ENCODE measurements around the gene THAP7.

DNA sequence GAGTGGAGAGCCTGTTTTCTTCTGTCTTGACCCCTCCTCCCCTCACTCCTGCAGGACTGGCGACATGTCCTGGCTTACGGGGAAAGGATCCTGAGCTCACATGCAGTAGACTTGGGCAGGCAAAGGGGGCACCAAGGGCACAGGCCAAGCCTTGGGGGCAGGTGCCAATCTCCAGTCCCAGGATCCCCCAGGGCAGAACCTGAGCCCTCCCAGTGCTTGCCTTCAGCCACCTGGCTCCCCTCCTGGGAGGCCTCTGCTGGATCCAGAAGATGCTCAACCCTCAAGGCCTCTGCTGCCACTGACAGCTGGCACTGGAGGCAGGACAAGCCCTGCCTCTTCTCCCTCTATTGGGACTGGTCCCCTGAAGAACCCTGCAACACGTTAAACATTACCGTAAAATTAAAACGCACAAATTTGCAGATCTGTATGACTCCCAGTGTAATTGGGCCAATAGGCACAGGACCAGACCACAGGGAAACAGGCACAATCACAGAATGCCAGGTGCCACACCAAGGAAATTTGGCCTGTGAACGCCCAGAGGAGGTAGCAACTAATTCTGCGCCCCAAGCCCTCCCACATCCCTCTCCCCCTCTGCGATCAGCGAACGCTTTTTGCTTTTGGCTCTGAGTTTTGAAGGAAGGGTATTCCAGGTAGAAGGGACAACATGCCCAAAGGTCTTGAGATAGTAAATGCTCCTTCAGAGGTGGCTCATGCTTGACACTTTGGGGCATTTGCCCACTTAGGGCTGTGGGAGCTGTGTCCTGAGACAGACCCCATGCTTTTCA, 20.8 kb downstream of the THAP7 start:
- TF ChIP-seq POLR2AphosphoS5 (IDR thresholded peaks at IDR 0.05; ENCODE audit: low read depth, low read length), result no peak
- TF ChIP-seq SIN3A (IDR thresholded peaks at IDR 0.05; ENCODE audit: borderline replicate concordance, insufficient read depth, low read length), result no peak
- no peak for TF ChIP-seq TAF1 (IDR thresholded peaks at IDR 0.05; ENCODE audit: borderline replicate concordance, insufficient read depth, low read length)
- TF ChIP-seq, protein P1, sequence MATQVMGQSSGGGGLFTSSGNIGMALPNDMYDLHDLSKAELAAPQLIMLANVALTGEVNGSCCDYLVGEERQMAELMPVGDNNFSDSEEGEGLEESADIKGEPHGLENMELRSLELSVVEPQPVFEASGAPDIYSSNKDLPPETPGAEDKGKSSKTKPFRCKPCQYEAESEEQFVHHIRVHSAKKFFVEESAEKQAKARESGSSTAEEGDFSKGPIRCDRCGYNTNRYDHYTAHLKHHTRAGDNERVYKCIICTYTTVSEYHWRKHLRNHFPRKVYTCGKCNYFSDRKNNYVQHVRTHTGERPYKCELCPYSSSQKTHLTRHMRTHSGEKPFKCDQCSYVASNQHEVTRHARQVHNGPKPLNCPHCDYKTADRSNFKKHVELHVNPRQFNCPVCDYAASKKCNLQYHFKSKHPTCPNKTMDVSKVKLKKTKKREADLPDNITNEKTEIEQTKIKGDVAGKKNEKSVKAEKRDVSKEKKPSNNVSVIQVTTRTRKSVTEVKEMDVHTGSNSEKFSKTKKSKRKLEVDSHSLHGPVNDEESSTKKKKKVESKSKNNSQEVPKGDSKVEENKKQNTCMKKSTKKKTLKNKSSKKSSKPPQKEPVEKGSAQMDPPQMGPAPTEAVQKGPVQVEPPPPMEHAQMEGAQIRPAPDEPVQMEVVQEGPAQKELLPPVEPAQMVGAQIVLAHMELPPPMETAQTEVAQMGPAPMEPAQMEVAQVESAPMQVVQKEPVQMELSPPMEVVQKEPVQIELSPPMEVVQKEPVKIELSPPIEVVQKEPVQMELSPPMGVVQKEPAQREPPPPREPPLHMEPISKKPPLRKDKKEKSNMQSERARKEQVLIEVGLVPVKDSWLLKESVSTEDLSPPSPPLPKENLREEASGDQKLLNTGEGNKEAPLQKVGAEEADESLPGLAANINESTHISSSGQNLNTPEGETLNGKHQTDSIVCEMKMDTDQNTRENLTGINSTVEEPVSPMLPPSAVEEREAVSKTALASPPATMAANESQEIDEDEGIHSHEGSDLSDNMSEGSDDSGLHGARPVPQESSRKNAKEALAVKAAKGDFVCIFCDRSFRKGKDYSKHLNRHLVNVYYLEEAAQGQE (IDR thresholded peaks at IDR 0.05; ENCODE audit: insufficient read depth in 1 of 2, low read depth in 2 of 2, low read length in 2 of 2), result no peak
- no peak for TF ChIP-seq FOXP2 (optimal IDR thresholded peaks at IDR 0.05; ENCODE audit: borderline replicate concordance, extremely low read depth, extremely low read length, insufficient read depth)

Data from PFSK-1 (cell line).